Measurements from ENCODE around the gene DOCK6. TPM values are rescaled to one million over a fixed set of nuclear protein-coding genes. Genes with fewer than 3 reads are reported as not detected.

The DOCK6 gene
- polyA plus RNA-seq, 1 donor (not counting 4 experiments of a cell fraction or from before 2014, with no cell fraction given): 9.1 TPM

DNA sequence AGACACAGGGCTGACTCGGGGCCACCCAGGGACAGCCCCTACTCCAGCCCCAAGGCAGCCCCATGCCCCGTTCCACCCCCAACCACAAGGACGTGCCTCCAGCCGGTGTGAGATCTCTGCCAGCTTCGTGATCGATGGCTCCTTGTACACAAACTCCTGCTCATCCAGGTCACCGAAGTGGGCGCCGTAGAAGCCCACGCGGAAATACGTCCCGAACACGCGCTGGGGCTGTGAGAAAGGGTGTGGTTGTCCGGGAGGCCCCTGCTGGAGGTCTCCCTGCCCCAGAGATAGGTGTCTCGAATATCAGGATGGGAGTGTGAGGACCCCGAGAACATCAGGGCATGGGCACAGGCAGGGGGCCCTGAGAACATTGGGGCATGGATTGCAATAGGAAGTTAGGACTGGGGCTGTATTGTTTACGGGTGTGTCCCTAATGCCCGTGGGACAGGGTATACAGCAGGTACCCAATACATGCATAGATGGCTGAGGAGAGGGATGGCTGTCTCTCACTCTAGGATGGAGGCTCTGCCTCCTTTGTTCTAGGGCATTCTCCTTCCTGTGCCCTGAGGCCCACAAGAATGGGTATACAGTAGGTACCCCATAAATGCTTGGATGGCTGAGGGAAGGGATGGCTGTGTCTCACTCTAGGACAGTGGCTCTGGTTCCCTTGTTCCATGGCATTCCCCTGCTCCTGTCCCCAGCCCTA is 59.7 kb downstream of the DOCK6 start:
- Histone ChIP-seq H3K4me3 (ENCODE audit: control insufficient read depth in 2 of 3, extremely low read depth in 1 of 3, insufficient read depth in 2 of 3, low read depth in 1 of 3, low read length in 3 of 3) (no peak overlapping the region), H3K27ac (ENCODE audit: control insufficient read depth, insufficient read depth, low read length) (no peak overlapping the region), H3K4me2 (ENCODE audit: control insufficient read depth, extremely low read depth, insufficient read depth, low read depth, low read length) (no peak overlapping the region), H2AFZ (ENCODE audit: control insufficient read depth, low read length) (no peak overlapping the region), H3K36me3 (ENCODE audit: control insufficient read depth in 2 of 2, extremely low read depth in 1 of 2, insufficient read depth in 2 of 2, low read length in 2 of 2) (peaks cover 3 to 12% of the 10 kb centered on the region in 2 experiments), H3K4me1 (ENCODE audit: control insufficient read depth, extremely low read depth, insufficient read depth, low read length) (no peaks in the 10 kb centered on the region), H3K27me3 (ENCODE audit: control insufficient read depth, extremely low read depth, insufficient read depth, low read length) (no peaks in the 10 kb centered on the region), H3K9me1 (ENCODE audit: control insufficient read depth, extremely low read depth, insufficient read depth, low read length) (no peaks in the 10 kb centered on the region), H3K79me2 (ENCODE audit: control insufficient read depth, insufficient read depth, low read length) (no peaks in the 10 kb centered on the region), H3K9ac (ENCODE audit: control insufficient read depth, extremely low read depth, insufficient read depth, low read length) (no peak overlapping the region), H3K9me3 (ENCODE audit: control insufficient read depth, low read depth, low read length) (no peaks in the 10 kb centered on the region), H4K20me1 (ENCODE audit: control insufficient read depth, extremely low read depth, insufficient read depth, low read length) (no peaks in the 10 kb centered on the region)
- TF ChIP-seq, protein P1, sequence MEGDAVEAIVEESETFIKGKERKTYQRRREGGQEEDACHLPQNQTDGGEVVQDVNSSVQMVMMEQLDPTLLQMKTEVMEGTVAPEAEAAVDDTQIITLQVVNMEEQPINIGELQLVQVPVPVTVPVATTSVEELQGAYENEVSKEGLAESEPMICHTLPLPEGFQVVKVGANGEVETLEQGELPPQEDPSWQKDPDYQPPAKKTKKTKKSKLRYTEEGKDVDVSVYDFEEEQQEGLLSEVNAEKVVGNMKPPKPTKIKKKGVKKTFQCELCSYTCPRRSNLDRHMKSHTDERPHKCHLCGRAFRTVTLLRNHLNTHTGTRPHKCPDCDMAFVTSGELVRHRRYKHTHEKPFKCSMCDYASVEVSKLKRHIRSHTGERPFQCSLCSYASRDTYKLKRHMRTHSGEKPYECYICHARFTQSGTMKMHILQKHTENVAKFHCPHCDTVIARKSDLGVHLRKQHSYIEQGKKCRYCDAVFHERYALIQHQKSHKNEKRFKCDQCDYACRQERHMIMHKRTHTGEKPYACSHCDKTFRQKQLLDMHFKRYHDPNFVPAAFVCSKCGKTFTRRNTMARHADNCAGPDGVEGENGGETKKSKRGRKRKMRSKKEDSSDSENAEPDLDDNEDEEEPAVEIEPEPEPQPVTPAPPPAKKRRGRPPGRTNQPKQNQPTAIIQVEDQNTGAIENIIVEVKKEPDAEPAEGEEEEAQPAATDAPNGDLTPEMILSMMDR (optimal IDR thresholded peaks at IDR 0.05 in 1 of 3, IDR thresholded peaks at IDR 0.05 in 1 of 3, conservative IDR thresholded peaks at IDR 0.05 in 1 of 3; ENCODE audit: extremely low read depth in 1 of 3, insufficient read depth in 2 of 3, low read length in 3 of 3): no peak
- no peak for TF ChIP-seq EZH2 (IDR thresholded peaks at IDR 0.05; ENCODE audit: low read length)
- dilution Hi-C loops (cut with MboI; ENCODE audit: extremely low pct_ligation_motif_present, low sequenced_read_pairs): no loop called here
- DNase-seq (ENCODE audit: low read depth, low spot score) (no peak), FAIRE-seq (peak; percentile 26)

DNA sequence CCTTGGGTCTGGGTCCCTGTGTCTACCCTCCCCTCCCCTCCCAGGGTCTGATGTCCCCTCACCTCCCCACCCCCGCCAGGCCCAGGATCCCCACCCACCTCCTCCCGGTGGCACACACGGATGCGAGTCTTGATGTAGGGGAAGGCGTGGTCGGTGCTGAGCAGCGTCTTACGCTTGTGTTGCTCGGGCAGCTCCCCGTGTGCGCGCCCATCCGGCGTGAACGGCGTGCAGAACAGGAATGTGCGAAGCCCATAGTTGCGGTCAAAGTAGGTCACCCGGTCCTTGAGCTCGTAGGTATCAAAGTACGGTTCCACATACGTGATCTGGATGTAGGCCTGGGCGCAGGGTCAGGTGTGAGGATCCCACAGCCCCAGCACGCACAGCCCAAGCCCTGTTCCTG is 60.5 kb downstream of the DOCK6 start:
- no peaks in the 10 kb centered on the region for H3K4me1 ChIP-seq (ENCODE audit: control insufficient read depth, extremely low read depth, insufficient read depth, low read length)
- no peaks in the 10 kb centered on the region for H3K9me1 ChIP-seq (ENCODE audit: control insufficient read depth, extremely low read depth, insufficient read depth, low read length)
- DNase-seq (ENCODE audit: low read depth, low spot score) (no peak), FAIRE-seq (no peak)
- no peak overlapping the region for H3K4me2 ChIP-seq (ENCODE audit: control insufficient read depth, extremely low read depth, insufficient read depth, low read depth, low read length)
- dilution Hi-C loops (cut with MboI; ENCODE audit: extremely low pct_ligation_motif_present, low sequenced_read_pairs): no loop called here
- H3K9me3 ChIP-seq (ENCODE audit: control insufficient read depth, low read depth, low read length): no peaks in the 10 kb centered on the region
- H3K4me3 ChIP-seq (ENCODE audit: control insufficient read depth in 2 of 3, extremely low read depth in 1 of 3, insufficient read depth in 2 of 3, low read depth in 1 of 3, low read length in 3 of 3): no peak overlapping the region
- H4K20me1 ChIP-seq (ENCODE audit: control insufficient read depth, extremely low read depth, insufficient read depth, low read length): no peaks in the 10 kb centered on the region
- H3K79me2 ChIP-seq (ENCODE audit: control insufficient read depth, insufficient read depth, low read length): no peaks in the 10 kb centered on the region
- H2AFZ ChIP-seq (ENCODE audit: control insufficient read depth, low read length): no peak overlapping the region
- no peak overlapping the region for H3K27ac ChIP-seq (ENCODE audit: control insufficient read depth, insufficient read depth, low read length)
- TF ChIP-seq, protein P1 (optimal IDR thresholded peaks at IDR 0.05 in 1 of 3, IDR thresholded peaks at IDR 0.05 in 1 of 3, conservative IDR thresholded peaks at IDR 0.05 in 1 of 3; ENCODE audit: extremely low read depth in 1 of 3, insufficient read depth in 2 of 3, low read length in 3 of 3): no peak
- TF ChIP-seq EZH2 (IDR thresholded peaks at IDR 0.05; ENCODE audit: low read length): no peak
- H3K9ac ChIP-seq (ENCODE audit: control insufficient read depth, extremely low read depth, insufficient read depth, low read length): no peak overlapping the region
- no peaks in the 10 kb centered on the region for H3K27me3 ChIP-seq (ENCODE audit: control insufficient read depth, extremely low read depth, insufficient read depth, low read length)
- H3K36me3 ChIP-seq (ENCODE audit: control insufficient read depth in 2 of 2, extremely low read depth in 1 of 2, insufficient read depth in 2 of 2, low read length in 2 of 2): peaks cover 3 to 12% of the 10 kb centered on the region in 2 experiments

Data from keratinocyte (primary cell).